NB4 (cell line): ENCODE data around the gene VSX2.

Source experiments
- DNase-seq: peaks from one replicate; pipeline ENCODE4 v3.0.0; 2010; ENCODE audit warnings: low read depth
- H3K4me3 ChIP-seq: one replicate; pipeline ENCODE4 v1.5.1; 2011; ENCODE audit warnings: mild to moderate bottlenecking, low read depth, low read length, moderate library complexity
- CTCF ChIP-seq: IDR thresholded peaks from one replicate; pipeline ENCODE4 v1.5.1; 2012; ENCODE audit warnings: low read depth, low read length
- MAX ChIP-seq: IDR thresholded peaks from 2 replicates; pipeline ENCODE4 v1.6.1; 2011; ENCODE audit warnings: low read depth, low read length
- MYC ChIP-seq: IDR thresholded peaks from 2 replicates; pipeline ENCODE4 v1.6.1; 2011; ENCODE audit warnings: low read depth, low read length
- POLR2A ChIP-seq: IDR thresholded peaks from 2 replicates; pipeline ENCODE4 v1.6.1; 2011; ENCODE audit warnings: mild to moderate bottlenecking; ENCODE audit not compliant: insufficient read length; ENCODE audit errors: extremely low read depth

VSX2 gene

GRCh38 chr14:74281069-74281468 is 41.8 kb downstream of the VSX2 start:
- no peak overlapping the region for H3K4me3 ChIP-seq
- DNase-seq, result no peak
- TF ChIP-seq MYC (no peak), CTCF (no peak), MAX (no peak), POLR2A (no peak)

- DNase-seq, result no peak
- no peak overlapping the region for H3K4me3 ChIP-seq
- TF ChIP-seq MAX, result no peak
- TF ChIP-seq POLR2A, result no peak
- no peak for TF ChIP-seq MYC
- TF ChIP-seq CTCF, result no peak
These were observed 47.5 kb downstream of the VSX2 start for GRCh38 chr14:74286736-74287135.

GRCh38 chr14:74289801-74290200 is 50.6 kb downstream of the VSX2 start:
- H3K4me3 ChIP-seq, result no peak overlapping the region
- TF ChIP-seq MAX (no peak), POLR2A (no peak), CTCF (no peak), MYC (no peak)
- no peak for DNase-seq

GRCh38 chr14:74290415-74290814 is 51.2 kb downstream of the VSX2 start:
- peak; percentile 43 for TF ChIP-seq CTCF
- no peak for TF ChIP-seq MAX
- TF ChIP-seq MYC, result no peak
- no peak for TF ChIP-seq POLR2A
- peak; percentile 25 for DNase-seq
- H3K4me3 ChIP-seq, result no peak overlapping the region

GRCh38 chr14:74292061-74292460 is 52.8 kb downstream of the VSX2 start:
- no peak overlapping the region for H3K4me3 ChIP-seq
- no peak for TF ChIP-seq MYC
- TF ChIP-seq CTCF, result no peak
- TF ChIP-seq MAX, result no peak
- no peak for TF ChIP-seq POLR2A
- no peak for DNase-seq

- TF ChIP-seq MYC (no peak), CTCF (no peak)
- no peak for DNase-seq
- H3K4me3 ChIP-seq, result no peak overlapping the region
These were observed 54.4 kb downstream of the VSX2 start for GRCh38 chr14:74293606-74294005.
